H1 (cell line): ENCODE data around the gene ITGA11.

Experiments
- ASH2L ChIP-seq: fragments of 200-600, 300-600 bp; sonication (generic); IDR thresholded peaks from one replicate; pipeline ENCODE4 v1.7.1; 2017; ENCODE audit warnings: low read length
- GABPA ChIP-seq: IDR thresholded peaks from 2 replicates; pipeline ENCODE4 v1.6.1; 2011; ENCODE audit warnings: mild to moderate bottlenecking, low read length, moderate library complexity, borderline replicate concordance; ENCODE audit not compliant: insufficient read depth
- MAFK ChIP-seq: IDR thresholded peaks from 2 replicates; pipeline ENCODE4 v1.6.1; 2012; ENCODE audit warnings: low read depth, mild to moderate bottlenecking, improper control_type of control experiment, low read length
- POLR2A ChIP-seq, 2 experiments: IDR thresholded peaks; 1 replicate in 1 of 2; 2 replicates in 1 of 2; pipeline ENCODE4 v1.6.1; 2011; ENCODE audit warnings: low read depth in 2 of 2, low read length in 2 of 2, mild to moderate bottlenecking in 2 of 2; ENCODE audit errors: control extremely low read depth in 1 of 2
- SP4 ChIP-seq: IDR thresholded peaks from 2 replicates; pipeline ENCODE4 v1.6.1; 2012; ENCODE audit warnings: low read length, inconsistent platforms
- TAF1 ChIP-seq: IDR thresholded peaks from 2 replicates; pipeline ENCODE4 v1.6.1; 2011; ENCODE audit warnings: mild to moderate bottlenecking, low read depth, low read length
- YY1 ChIP-seq: IDR thresholded peaks from 2 replicates; pipeline ENCODE4 v1.6.1; 2011; ENCODE audit warnings: low read depth, mild to moderate bottlenecking, low read length
- TF ChIP-seq, protein P1 (sequence below), 3 experiments: IDR thresholded peaks; 1 replicate in 2 of 3; 2 replicates in 1 of 3; pipeline versions ENCODE4 v1.5.1 to v1.6.1; 2011; ENCODE audit warnings: low read length in 3 of 3, mild to moderate bottlenecking in 3 of 3, inconsistent platforms in 2 of 3, low read depth in 1 of 3, moderate library complexity in 1 of 3; ENCODE audit not compliant: insufficient read depth in 1 of 3; ENCODE audit errors: control extremely low read depth in 1 of 3
- TF ChIP-seq, protein P2 (sequence below): IDR thresholded peaks from 2 replicates; pipeline ENCODE4 v1.6.1; 2012; ENCODE audit warnings: low read length, inconsistent platforms
- TF ChIP-seq, protein P3 (sequence below): IDR thresholded peaks from 2 replicates; pipeline ENCODE4 v1.6.1; 2012; ENCODE audit warnings: inconsistent platforms

DNA sequence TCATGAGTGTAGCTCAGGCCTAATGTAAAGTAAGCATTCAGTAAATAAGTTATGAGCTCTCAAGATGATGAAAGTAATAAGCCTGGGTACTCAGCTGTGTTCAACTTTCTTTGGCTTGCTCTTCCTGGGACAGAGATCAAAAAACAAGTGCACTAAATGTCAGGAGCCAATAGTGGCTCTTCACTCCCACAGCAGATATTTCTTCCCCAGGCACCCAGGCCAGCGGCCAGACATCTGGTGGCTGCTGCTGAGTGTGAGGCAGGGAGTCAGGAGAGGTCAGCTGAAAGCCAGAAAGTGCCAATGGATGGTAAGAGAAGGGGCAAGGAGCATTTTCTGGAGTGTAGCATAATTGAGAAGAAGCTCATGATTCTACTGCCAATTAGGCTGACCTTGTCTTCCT, 18.2 kb upstream of the ITGA11 start:
- TF ChIP-seq, protein P1, sequence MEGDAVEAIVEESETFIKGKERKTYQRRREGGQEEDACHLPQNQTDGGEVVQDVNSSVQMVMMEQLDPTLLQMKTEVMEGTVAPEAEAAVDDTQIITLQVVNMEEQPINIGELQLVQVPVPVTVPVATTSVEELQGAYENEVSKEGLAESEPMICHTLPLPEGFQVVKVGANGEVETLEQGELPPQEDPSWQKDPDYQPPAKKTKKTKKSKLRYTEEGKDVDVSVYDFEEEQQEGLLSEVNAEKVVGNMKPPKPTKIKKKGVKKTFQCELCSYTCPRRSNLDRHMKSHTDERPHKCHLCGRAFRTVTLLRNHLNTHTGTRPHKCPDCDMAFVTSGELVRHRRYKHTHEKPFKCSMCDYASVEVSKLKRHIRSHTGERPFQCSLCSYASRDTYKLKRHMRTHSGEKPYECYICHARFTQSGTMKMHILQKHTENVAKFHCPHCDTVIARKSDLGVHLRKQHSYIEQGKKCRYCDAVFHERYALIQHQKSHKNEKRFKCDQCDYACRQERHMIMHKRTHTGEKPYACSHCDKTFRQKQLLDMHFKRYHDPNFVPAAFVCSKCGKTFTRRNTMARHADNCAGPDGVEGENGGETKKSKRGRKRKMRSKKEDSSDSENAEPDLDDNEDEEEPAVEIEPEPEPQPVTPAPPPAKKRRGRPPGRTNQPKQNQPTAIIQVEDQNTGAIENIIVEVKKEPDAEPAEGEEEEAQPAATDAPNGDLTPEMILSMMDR (IDR thresholded peaks at IDR 0.05; ENCODE audit: control extremely low read depth in 1 of 3, insufficient read depth in 1 of 3, low read depth in 1 of 3, low read length in 3 of 3): no peak
- TF ChIP-seq POLR2A (IDR thresholded peaks at IDR 0.05; ENCODE audit: control extremely low read depth in 1 of 2, low read depth in 2 of 2, low read length in 2 of 2) (no peak), ASH2L (no peak), YY1 (no peak), SP4 (no peak), MAFK (no peak), TAF1 (no peak), GABPA (no peak)
- TF ChIP-seq, protein P2, sequence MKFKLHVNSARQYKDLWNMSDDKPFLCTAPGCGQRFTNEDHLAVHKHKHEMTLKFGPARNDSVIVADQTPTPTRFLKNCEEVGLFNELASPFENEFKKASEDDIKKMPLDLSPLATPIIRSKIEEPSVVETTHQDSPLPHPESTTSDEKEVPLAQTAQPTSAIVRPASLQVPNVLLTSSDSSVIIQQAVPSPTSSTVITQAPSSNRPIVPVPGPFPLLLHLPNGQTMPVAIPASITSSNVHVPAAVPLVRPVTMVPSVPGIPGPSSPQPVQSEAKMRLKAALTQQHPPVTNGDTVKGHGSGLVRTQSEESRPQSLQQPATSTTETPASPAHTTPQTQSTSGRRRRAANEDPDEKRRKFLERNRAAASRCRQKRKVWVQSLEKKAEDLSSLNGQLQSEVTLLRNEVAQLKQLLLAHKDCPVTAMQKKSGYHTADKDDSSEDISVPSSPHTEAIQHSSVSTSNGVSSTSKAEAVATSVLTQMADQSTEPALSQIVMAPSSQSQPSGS: no peak
- TF ChIP-seq, protein P3, sequence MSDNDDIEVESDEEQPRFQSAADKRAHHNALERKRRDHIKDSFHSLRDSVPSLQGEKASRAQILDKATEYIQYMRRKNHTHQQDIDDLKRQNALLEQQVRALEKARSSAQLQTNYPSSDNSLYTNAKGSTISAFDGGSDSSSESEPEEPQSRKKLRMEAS: no peak
